ENCODE results near the gene RBMS3. TPM values are rescaled to one million over a fixed set of nuclear protein-coding genes. Genes with fewer than 3 reads are reported as not detected.
A peak's percentile ranks its signal among the peaks of the same experiment; 100 is the strongest.

The RBMS3 gene
- total RNA-seq, 1 donor from 2014 or later, result 13.2 TPM

- DNase-seq (ENCODE audit: low read depth), result no peak
- no peak overlapping the region for H3K4me3 ChIP-seq (ENCODE audit: low read depth, low read length)
- TF ChIP-seq, protein P1, sequence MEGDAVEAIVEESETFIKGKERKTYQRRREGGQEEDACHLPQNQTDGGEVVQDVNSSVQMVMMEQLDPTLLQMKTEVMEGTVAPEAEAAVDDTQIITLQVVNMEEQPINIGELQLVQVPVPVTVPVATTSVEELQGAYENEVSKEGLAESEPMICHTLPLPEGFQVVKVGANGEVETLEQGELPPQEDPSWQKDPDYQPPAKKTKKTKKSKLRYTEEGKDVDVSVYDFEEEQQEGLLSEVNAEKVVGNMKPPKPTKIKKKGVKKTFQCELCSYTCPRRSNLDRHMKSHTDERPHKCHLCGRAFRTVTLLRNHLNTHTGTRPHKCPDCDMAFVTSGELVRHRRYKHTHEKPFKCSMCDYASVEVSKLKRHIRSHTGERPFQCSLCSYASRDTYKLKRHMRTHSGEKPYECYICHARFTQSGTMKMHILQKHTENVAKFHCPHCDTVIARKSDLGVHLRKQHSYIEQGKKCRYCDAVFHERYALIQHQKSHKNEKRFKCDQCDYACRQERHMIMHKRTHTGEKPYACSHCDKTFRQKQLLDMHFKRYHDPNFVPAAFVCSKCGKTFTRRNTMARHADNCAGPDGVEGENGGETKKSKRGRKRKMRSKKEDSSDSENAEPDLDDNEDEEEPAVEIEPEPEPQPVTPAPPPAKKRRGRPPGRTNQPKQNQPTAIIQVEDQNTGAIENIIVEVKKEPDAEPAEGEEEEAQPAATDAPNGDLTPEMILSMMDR (conservative IDR thresholded peaks at IDR 0.05; ENCODE audit: low read depth, low read length), result no peak
These were observed 157.7 kb downstream of the RBMS3 start for GRCh38 chr3:29438580-29438979.

DNA sequence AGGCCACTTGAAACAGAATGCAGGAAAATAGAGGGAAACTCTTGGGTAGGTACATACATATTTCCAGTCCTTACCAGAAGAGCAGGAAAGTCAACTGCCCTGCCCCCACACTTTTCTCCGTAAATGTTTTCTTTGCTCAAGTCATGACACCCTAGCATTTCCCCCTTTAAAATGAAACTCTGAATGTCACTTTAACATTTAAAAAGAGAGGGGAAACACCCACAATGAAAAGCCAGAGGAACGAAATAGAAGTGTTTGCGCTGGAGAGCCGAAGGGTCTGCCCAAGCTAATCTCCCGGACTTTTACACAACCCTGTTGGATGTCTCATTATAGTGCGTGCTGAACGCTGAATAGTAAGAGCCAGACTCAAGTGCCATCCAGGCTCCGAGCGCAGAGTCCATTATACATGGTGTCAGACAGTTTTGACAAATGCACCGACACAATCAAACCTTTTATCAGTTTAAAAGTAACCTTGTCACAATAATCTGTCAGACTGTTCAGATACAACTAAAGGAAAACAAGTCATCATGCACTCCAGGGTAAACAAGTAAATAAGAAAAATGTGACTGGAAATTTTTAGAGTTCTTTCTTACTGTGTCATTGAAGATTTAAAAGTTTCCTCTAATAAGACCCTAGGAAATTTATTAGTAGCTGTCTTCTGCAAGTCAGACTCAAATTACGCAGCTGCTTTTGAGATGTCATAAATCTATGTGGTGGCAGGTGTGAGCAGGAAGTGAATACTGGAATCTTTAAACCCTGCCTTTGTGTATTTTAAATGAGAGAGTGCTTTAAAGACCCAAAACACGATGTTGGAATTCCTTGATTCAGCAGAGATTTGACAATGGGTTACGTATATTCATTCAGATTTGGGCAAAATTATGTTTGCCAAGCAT, 159.8 kb downstream of the RBMS3 start:
- TF ChIP-seq, protein P1 (conservative IDR thresholded peaks at IDR 0.05; ENCODE audit: low read depth, low read length), result no peak
- no peak for DNase-seq (ENCODE audit: low read depth)
- peak overlapping the region; percentile 57 for H3K4me3 ChIP-seq (ENCODE audit: low read depth, low read length)

- no peak overlapping the region for H3K4me3 ChIP-seq (ENCODE audit: low read depth, low read length)
- no peak for DNase-seq (ENCODE audit: low read depth)
- TF ChIP-seq, protein P1 (conservative IDR thresholded peaks at IDR 0.05; ENCODE audit: low read depth, low read length), result no peak
These were observed 160.6 kb downstream of the RBMS3 start for GRCh38 chr3:29441422-29441821.

DNA sequence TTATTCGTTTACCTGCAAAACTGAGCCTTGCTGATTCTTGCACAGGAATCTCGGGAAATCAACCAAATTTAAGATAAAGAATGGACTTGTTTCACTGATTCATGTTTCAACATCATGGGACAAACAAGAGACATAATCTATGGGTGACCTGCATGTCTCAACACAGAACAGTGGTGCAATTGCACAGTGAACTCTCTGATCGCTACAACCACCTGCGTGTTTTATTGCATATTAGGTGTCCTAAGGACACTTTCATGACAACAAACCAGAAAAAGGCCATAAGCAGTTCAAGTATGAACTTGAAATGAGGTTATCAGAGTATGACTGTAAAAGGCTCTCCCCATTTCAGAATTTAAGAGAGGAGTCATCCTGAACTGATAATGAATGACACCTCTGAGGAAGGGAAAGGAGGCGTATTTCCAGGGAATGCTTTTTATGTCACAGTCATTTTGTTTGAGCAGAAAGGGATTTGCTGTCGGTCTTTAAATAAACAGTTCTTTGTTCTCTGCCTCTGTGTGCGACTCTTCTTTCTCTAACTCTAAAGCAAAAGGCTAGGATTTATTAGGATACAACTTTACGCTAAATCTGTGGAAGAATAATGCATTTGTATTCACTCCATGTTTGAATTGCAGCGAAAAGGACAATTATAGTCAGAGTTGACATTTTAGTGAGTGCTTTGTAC, 167.2 kb downstream of the RBMS3 start:
- no peak for DNase-seq (ENCODE audit: low read depth)
- TF ChIP-seq, protein P1 (conservative IDR thresholded peaks at IDR 0.05; ENCODE audit: low read depth, low read length), result no peak
- H3K4me3 ChIP-seq (ENCODE audit: low read depth, low read length), result no peak overlapping the region

GRCh38 chr3:29451920-29452319, 171.0 kb downstream of the RBMS3 start:
- no peak for DNase-seq (ENCODE audit: low read depth)
- TF ChIP-seq, protein P1 (conservative IDR thresholded peaks at IDR 0.05; ENCODE audit: low read depth, low read length), result no peak
- no peak overlapping the region for H3K4me3 ChIP-seq (ENCODE audit: low read depth, low read length)

DNA sequence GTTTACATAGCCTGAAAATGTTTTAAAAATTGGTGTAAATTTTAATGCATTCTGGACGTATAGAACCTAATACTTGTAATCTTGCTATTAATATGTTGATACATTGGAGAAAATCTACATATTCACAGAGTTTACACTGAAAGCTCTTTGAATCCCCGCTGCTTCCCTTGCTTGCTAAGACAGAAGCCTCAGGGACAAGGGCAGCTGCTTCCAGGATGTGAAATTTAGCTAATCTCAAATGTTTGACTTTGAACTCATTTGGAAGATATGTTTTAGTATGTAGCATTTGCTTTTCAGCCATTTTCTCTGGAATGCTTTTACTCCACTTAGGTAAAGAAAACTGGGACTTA, 172.0 kb downstream of the RBMS3 start:
- TF ChIP-seq, protein P1 (conservative IDR thresholded peaks at IDR 0.05; ENCODE audit: low read depth, low read length), result no peak
- no peak overlapping the region for H3K4me3 ChIP-seq (ENCODE audit: low read depth, low read length)
- no peak for DNase-seq (ENCODE audit: low read depth)

Data from epithelial cell of proximal tubule (primary cell).